Spleen (tissue), 7 donors: ENCODE data around the gene STK24.

ENCODE experiments used
- POLR2A ChIP-seq, 3 donors: fragments of 450-650 bp; IDR thresholded peaks; one replicate each; pipeline ENCODE4 v1.5.1; 2017; ENCODE audit warnings: antibody characterized with exemption in 3 of 3, mild to moderate bottlenecking in 1 of 3
- POLR2AphosphoS5 ChIP-seq, 3 donors: sonication (generic); formaldehyde crosslinking; IDR thresholded peaks; one replicate each; pipeline ENCODE4 v1.5.1; 2017; ENCODE audit warnings: antibody characterized with exemption in 3 of 3
- TF ChIP-seq, protein P1 (sequence below), 11 experiments: fragments of 200-600 bp in 7 of 11; fragments of 450-650 bp in 4 of 11; sonication (generic) in 4 of 11; IDR thresholded peaks in 8 of 11; conservative IDR thresholded peaks in 3 of 11; 1 replicate in 7 of 11; 2 replicates in 4 of 11; pipeline versions ENCODE4 v1.4.0 to v1.8.0; 2016 to 2021; ENCODE audit warnings: antibody characterized with exemption in 11 of 11, inconsistent platforms in 4 of 11, mild to moderate bottlenecking in 1 of 11
- donor health status: DM: no; HTN: no; CAD: no; lungs with moderate emphysema.
- donor health status: DM: no; HTN: no; CAD: no.
- donor health status: DM: no; HTN: no; CAD: no.

DNA sequence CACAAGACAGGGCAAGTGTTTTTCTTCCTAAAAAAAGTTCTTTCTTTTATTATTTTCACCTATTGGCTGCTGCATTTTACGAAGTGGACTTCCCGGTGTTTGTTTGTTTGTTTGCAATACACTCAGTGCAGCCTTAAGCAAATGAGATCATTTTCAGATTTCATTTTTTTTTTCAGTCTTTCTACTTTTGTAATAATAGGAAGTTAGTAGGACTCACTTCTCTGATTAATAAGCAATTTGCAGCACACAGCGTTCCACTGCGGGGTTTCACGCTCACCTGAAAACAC, 128.3 kb downstream of the STK24 start:
- TF ChIP-seq, protein P1, sequence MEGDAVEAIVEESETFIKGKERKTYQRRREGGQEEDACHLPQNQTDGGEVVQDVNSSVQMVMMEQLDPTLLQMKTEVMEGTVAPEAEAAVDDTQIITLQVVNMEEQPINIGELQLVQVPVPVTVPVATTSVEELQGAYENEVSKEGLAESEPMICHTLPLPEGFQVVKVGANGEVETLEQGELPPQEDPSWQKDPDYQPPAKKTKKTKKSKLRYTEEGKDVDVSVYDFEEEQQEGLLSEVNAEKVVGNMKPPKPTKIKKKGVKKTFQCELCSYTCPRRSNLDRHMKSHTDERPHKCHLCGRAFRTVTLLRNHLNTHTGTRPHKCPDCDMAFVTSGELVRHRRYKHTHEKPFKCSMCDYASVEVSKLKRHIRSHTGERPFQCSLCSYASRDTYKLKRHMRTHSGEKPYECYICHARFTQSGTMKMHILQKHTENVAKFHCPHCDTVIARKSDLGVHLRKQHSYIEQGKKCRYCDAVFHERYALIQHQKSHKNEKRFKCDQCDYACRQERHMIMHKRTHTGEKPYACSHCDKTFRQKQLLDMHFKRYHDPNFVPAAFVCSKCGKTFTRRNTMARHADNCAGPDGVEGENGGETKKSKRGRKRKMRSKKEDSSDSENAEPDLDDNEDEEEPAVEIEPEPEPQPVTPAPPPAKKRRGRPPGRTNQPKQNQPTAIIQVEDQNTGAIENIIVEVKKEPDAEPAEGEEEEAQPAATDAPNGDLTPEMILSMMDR (IDR thresholded peaks at IDR 0.05 in 8 of 11, conservative IDR thresholded peaks at IDR 0.05 in 3 of 11) = no peak
- TF ChIP-seq POLR2A (IDR thresholded peaks at IDR 0.05) (no peak), POLR2AphosphoS5 (IDR thresholded peaks at IDR 0.05) (no peak)
